ENCODE data around the gene EFHC1.

EFHC1 gene

DNA sequence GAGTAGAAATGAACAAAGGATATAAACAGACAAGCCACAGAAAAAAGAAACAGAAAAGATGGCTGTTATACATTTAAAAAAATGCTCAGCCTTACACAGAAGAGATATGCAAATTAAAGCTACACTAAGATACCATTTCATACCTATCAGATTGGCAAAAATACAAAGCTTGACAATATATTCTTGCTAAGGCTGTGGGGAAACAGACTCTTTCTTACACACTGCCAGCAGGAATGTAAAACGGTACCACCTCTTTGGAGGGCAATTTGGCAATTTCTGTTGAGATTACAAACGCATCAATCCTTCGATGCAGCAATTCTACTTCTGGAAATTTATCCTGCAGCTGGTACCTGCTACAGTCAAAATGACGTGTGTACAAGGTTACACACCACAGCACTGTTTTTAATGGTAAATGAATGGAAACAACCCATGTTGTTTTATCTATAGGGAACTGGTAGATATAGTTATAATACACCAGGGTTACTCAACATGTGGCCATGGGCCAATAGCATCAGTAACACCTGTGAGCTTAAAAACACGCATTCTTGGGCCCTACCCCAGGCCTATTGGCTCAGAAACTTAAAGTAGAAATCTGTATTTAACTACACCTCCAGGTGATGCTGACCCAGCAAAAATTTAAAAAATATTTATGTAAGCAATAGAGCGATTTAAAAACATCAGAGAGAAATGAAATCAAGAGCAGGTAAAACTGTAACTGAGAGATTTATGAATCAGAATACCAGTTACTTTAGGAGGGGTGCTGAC is 103.4 kb downstream of the EFHC1 start:
- DNase-seq: no peak

DNA sequence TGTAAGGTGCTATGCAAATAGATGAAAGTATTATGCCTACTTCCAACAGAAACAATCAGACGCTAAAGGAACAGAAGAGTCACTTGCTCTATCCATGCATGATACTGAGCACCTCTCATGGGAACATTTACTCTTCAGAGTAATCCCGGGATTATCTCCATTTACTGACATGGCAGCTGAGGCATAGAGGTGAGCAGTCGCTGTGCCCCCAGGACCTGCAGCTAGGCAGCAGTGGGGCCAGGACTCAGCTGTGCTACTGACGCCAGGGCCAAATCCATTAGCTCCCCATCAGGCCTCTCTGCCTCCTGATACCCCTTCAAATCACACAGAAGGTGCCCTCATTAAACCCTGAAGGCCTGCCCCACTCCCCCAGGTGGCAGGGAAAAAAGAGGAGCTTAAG is 104.8 kb downstream of the EFHC1 start:
- DNase-seq: no peak

DNA sequence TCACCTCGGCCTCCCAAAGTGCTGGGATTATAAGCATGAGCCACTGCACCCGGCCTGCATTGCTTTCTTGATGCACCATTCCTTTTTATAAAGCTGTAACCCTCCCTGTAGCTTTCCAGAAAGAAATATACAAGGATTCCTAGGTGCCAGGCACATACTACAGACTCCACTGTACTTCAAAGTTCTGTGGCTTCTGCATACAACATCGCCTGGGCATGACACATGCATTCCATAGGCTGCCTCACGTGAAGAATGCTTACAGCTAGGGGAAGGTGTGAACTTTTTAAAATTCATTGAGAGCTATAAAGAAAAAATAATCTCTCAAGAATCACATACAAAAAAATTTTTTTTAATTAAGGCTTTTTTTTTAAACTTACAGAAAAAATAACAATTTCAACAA is 106.5 kb downstream of the EFHC1 start:
- DNase-seq: no peak

DNA sequence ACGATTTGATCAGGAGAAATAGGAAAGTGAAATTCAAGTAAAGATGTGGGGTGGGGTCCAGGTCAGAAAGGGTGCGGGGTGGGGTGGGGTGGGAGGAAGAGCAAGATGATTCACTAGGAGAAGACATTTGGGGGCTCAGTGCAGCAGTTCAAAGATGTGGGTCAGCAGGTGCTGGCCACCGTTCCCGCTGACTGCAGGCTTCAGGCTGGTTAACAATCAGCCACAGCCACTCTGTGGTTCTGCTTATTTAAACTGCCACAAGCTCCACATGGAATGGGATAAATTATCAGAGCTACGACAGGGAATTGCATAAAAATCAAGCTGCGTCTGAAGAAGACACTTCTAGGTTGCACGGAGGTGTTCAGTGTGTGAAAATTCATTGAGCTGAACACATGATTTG is 107.3 kb downstream of the EFHC1 start:
- no peak for DNase-seq

DNA sequence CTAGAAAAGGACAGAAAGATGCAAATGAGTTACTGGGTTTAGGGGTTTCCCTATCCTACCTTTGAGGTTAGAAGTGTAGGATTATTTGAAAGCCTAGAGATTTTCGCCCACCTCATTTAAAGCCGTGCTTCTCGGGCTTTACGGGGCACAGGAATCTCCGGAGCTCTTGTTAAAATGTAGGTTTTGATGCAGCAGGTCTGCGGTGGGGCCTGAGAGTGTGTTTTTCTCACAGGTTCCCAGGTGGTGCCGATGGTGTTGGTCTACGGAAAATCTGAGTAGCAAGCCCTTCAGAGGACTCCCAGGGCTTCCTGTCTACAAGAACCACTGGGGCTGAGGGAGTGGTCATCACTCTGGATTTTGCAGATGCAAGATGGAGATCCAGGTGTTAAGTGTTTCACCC is 109.2 kb downstream of the EFHC1 start:
- DNase-seq: no peak

DNA sequence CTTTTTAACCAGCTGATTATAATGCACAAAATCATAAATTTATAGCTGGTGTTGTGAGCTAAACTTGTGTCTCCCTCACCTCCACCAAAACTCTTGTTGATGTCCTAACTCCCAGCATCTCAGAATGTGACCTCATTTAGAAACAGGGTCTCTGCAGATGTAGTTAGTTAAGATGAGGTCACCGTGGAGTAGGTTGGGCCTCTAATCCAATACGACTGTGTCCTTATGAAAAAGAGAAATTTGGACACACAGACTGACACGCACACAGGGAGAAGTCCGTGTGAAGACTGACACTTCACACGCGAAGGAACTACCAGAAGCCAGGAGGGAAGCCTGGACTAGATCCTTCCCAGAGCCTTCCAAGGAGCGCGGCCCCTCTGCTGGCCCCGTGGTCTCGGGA is 110.2 kb downstream of the EFHC1 start:
- DNase-seq: no peak

DNA sequence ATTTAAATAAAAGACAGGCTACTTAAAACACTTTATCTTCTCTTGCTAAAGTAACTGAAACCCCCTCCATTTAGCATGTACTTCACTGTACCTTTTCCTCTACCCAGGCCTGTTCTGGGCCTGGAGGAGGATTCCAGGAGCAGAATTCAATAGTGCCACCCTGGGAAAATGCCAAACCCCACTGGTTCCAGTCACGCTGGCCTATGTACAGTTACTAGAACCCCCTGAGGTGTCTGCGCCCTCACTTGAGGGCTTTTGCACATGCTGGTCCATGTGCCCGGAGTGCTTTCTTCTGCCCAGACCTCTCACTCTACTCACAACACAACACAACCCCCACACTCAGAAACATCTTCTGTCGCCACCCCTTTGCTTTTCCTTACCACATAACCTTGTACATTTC is 111.3 kb downstream of the EFHC1 start:
- no peak for DNase-seq

DNA sequence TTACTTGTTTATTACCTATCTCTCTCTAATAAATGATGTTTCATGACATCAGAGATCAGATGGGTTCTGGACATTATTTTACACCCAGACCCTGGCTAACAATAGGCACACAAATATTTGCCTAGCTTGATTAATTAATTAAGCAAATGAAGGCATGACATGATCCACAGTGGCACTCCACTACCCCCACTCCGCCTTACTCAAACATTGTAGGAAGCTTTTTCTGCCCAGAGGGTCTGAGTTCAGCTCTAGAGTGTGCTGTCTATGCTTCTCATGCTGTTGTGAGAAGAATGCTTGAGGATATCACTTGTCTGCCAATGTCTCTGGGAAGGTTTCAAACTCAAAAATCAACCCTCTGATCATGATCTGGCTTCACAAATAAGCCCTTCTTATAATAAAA is 111.7 kb downstream of the EFHC1 start:
- no peak for DNase-seq

DNA sequence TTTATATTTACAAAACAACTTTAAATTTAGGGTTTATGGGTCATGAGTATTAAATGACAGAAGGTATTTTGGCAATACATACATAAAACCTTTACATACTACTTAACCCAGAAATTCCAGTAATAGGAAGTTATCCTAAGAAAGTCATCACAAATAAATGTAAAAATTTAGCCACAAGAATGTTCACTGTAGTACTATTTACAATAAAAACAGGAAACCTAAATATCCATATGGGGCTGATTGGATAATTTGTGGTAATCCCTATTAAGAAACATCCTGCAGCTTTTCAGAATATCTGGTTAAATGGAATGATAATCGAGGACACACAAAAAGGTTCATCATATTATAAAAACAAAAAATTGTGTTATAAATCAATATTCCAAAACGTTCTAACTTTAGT is 112.3 kb downstream of the EFHC1 start:
- DNase-seq: no peak

DNA sequence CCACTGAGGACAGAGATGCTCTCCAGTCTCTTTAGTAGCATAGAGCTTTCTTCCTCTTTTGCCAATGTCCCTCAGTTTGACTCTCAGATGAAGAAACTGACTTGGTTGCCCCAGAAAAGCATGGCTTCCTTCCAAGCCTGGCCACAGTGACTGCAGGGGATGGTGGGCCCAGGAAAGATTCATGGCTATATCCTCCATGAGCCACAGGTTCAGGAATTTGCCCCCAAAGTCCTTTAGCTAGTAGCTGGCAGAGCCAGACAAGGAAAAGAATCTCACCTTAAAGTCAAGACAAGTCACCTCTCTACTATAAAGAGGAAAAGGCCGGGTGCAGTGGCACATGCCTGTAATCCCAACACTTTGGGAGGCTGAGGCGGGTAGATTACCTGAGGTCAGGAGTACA is 113.3 kb downstream of the EFHC1 start:
- DNase-seq: no peak

DNA sequence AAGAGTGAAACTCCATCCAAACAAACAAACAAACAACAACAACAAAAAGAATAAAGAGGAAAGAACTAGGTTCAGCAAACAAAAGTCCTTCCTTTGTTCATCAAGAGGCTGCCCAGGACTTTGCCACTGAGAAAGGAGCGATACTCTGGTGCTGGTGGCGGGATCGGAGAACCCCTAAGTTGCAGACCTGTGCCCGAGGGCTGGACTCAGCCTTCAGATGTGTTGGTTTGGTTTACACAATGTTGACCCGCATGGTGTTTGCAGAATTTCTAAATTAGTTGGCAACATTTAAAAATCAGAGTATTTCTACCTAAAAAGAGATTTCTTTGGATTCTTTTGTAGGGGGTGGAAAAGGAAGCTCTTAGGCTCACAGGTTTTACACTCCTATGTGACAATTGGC is 114.2 kb downstream of the EFHC1 start:
- DNase-seq: no peak

DNA sequence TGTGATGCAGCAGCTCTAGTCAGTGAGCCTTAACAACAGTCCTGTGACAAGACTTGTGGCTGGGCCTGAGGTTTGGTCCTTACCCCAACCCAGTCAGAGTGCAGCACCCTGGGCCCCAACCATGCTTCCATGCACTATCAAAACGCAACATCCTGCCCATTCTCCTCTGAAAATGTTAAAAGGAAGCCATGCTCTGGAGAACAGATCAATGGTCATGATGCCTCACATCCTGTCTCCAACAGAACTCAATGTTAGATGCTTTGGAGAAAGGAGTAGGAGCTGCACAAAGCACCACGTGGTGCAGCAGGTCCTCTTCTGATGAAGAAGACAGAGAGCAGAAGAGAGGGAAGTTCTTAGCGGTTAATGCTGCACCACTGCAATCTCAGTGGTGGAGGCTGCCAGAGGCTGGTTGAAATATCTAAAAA is 114.8 kb downstream of the EFHC1 start:
- DNase-seq: no peak

DNA sequence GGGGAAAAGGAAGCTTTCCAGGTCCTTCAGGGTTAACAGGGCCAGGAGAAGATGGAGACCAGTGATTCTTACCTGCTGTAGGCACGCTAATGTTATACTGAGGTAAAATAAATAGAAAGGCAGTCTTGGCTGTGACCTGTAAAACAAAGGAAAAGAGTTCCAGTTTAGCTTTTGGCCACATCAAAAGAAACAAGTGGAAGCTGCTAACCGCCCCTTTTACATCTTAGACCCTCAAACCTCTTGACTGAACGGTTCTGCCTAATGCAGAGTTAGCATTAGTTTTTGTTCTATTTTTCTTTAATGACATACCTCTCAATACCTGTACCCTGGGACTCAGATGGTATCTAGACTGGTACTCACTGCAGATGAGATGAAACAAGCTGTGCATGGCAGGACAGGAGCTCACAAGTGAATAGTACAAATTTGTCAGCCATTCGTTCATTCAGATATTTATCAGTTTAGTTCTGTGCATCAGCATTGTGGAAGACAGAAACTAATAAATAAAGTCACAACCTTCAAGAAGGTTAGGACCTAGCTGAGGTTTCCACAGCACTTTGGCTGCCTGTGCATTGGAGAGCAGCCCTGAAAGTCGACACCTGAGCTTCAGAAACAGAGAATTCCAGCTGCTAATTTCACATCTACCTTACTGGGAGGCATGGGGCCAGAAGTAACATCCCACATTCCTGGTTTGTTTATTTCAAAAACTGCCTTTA is 115.7 kb downstream of the EFHC1 start:
- DNase-seq: no peak

DNA sequence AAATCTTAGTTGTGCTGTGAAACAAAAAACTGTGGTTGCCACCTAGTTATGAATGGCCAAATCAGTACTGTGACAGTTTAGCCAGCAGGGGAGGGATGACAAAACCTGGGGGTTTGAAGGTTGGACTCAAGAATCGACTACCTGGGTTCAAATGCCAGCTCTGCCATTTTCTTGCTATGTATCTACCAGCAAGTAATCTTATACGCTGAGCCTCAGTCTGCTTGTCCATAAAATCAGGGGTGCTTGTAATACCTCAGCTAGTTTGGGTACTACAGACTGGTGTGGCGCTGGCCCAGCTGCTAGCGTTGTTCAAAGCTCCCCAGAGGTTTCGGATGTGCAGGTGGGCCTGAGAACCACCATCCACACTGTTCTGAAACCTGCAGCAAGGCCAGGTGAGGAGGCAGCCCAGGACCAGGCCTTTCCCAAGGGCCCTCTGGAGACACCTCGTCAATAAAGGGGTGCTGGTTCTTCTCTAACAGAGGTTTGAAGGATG is 116.3 kb downstream of the EFHC1 start:
- DNase-seq: no peak

DNA sequence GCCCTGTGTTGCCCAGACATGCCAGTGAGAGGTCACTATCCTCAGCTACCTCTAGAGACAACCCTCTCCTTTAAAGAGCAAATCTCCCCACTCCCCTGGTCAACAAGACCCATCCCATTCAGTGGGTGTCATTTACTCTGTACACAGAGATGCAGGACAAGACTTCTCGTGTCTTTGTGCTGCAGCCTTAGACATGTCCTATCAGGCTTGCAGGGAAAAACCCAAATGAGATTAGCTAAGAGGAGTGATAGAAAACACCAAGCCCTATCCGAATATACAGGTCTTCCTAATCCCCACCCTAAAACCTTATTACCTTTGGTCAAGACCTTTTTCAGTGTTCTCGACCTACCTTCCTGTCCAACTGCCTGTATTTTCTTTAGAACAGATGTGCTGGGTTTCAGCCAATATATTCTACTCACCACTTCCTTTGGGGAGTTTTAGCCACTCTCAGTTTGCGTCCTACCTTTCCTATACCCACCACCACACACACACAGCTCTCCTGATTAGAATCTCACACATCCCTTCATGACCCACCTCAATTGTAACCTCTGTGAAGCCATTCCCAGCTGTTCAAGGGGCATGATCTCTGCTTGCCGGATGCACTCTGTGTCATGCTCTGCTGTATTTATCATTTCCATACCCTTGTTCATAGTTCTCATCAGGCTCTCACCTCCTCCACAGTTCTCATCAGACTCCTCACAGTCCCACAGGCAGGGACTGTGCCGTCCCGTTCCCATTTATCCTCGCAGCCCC is 117.0 kb downstream of the EFHC1 start:
- no peak for DNase-seq

DNA sequence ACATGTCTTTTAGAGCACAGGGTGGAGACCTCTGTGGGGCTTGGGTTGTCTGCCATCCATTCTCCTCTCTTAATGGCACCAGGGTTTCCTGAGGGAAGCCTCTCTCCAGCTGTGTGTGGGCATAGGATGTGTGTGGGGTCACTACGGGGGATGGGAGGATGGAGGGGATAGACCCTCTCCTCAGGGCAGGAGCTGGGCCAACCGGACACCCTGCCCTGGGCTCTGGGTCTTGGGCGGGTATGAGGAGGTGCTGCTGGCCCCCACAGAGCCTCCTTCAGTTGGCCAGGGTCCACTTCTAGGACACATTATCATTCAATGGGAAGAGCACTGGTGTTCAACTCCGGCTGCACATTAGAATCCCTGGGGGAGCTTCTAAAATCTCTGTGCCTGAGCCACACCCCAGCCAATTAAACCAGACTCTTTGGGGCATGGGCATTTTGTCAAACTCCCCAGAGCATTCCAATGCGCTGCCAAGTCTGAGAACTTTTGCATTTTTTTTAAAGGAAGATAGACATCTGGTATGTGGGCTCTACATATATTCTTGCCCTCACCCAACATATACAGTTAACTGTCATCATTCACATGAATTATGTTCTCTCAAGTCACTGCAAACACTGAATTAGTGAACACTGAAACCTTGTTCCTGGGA is 118.2 kb downstream of the EFHC1 start:
- no peak for DNase-seq

DNA sequence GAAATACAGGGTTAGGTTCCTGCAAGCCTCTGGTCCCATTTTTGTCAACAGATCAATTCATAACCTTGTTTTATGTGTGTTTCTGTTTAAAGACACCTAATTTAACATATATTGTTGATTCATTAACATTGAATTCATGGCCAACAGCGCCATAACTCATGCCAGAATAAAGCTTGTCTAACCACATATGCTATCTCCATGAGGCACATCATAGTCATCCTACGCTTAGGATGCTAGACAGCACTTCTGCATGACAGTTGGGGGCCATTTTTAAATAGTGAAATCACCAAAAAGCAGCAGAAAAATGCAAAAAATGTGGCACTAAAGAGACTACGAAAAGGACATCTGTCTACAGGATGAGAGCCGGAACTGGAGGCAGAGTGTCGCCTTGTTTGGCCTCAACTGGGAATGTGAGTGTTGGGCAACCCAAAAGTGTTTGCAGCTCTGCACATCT is 118.8 kb downstream of the EFHC1 start:
- DNase-seq: no peak

DNA sequence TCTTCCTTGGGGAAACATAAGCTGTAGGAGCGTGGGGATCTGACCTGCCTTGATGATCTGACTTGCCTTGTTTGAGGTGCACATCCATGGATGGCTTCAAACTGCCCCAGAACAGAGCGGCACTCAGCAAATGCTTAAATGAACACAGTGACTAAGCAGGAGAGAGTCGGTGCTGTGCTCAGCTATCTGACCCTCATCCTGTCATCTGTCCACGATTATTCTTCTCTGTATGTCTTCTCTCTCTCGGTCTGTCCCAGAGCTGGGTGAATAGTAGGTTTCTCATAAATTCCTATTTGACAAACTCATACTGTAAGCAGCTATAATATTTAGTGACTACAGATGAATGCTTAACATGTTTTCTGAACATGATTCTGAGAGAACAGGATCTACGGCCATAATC is 119.5 kb downstream of the EFHC1 start:
- DNase-seq: no peak

DNA sequence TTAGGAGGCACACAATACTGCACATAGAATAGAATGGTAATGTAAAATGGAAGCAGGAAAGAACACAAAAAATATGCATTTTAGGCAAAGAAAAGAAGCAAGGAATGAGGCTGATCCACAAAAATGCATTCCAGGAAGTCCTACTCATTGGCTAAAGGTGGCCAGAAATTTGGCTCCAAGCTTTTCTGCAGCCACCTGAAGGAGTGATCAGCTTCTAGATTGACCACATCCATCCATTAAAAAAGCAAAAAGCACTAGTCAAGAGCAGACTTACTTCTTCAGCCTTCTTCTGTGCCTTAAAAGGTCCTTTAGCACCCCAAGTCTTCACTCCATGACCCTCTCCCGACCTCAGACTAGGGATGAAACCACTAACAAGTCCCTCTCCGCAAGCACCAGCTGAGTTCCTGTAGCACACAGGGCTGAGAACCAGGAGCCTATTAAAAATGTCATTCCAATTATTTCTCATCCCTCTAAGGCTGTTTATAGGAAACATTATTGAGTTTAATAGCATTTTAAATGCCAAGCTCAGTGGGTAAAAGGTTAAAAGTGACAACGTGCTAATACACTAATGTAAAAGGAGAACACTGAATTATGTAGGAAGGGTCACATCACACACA is 120.3 kb downstream of the EFHC1 start:
- DNase-seq: no peak

DNA sequence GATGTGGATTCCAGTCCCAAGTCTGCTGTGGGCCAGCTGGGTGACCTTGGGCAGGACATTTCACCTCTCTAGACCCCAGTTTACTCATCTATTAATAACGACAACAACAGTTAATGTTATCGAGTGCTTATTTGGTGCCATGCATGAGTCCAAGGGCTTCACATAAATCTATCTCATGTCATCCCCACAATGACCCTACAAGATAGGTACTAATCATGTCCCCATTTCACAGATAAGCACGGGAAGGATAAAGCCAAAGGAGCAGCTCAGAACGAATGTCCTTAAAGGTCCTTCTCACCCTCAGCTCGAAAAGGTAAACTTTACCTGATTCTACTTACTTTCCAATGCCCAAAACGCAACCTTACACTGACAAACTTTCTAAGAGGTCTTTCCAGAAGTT is 121.0 kb downstream of the EFHC1 start:
- no peak for DNase-seq

DNA sequence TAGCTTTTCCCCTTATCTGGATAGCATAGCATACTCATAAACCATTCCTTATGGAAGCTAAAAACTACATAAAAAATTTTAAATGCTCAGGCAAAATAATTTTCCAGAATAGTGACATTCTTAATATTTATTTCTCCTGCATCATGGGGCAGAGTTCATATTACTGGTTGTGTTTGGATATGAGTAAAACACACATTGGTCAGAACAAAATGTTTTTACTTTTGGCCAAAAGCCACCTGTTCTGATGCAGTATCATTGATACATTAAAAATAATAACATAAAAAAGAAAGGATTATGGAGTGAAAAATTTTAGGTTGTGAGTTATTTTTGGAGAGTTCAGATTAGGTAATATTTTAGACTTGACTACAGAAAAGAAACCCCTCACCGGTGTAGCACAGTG is 123.1 kb downstream of the EFHC1 start:
- no peak for DNase-seq

DNA sequence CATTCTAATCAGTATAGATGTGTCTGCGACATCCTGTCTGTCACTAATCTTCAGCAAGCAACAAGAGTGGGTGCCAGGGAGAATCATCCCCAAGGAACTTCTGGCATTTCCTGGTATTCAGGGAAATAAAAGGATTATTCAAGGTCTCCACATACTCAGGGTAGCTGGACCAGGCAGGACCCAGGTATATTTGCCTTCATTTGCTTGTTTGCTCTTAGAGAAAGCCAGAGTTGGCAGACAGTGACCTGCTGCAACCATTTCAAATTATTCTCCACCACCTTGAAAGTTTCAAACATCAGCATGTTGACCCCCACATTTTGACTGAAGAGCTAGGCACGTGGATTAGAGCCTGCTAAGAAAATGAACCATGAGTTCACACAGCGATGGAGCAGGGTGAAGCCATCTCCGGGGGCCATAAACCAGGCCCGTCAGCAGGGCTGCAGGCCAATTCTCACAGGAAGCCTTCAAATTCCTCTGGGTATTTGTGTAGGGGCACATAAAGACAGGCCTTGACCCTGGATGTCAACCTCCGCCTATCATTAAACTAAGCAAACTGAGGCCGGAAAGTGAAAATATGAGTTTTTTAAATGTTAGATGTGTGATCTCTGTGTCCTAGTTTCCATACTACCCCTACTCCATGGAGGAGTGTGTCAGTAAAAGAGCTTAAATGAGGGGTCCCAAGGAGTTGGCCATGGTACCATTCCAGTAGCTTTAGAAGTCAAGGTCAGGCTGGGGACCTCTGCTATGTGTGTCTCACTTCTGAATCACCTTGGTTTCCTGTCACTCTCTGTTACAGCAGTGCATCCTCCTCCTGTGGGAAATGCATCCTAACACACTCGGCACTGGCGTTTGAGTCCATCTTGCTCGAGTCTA is 123.8 kb downstream of the EFHC1 start:
- no peak for DNase-seq
